ENCODE results near the gene HOXA2.

HOXA2 gene

GRCh38 chr7:27140126-27140857 lies 37.8 kb upstream of the HOXA2 start:
- H3K9me3 ChIP-seq (ENCODE audit: severe bottlenecking), result no peaks in the 10 kb centered on the region
- DNase-seq (ENCODE audit: low spot score) (no peak), ATAC-seq (ENCODE audit: low read depth) (no peak)
- no peak for TF ChIP-seq CTCF (IDR thresholded peaks at IDR 0.05; ENCODE audit: poor library complexity, severe bottlenecking)
- peaks cover 10% of the 10 kb centered on the region for H3K4me1 ChIP-seq (ENCODE audit: insufficient read depth, poor library complexity, severe bottlenecking)
- peaks cover 3% of the 10 kb centered on the region; the same call in 1 of the 2 replicates for H3K36me3 ChIP-seq (ENCODE audit: low read depth)
- H3K27me3 ChIP-seq (ENCODE audit: insufficient read depth, poor library complexity, severe bottlenecking), result no peaks in the 10 kb centered on the region
- peak overlapping the region; percentile 23 for H3K4me3 ChIP-seq (ENCODE audit: severe bottlenecking)
- peak overlapping the region; percentile 85 for H3K27ac ChIP-seq (ENCODE audit: poor library complexity, severe bottlenecking)

GRCh38 chr7:27139334-27140125 lies 37.0 kb upstream of the HOXA2 start:
- no peak for DNase-seq (ENCODE audit: low spot score)

GRCh38 chr7:27138985-27139333 lies 36.5 kb upstream of the HOXA2 start:
- Histone ChIP-seq H3K4me3 (ENCODE audit: severe bottlenecking) (peak overlapping the region; percentile 23), H3K9me3 (ENCODE audit: severe bottlenecking) (no peaks in the 10 kb centered on the region), H3K36me3 (ENCODE audit: low read depth) (peaks cover under 1% of the 10 kb centered on the region; the same call in 1 of the 2 replicates), H3K27me3 (ENCODE audit: insufficient read depth, poor library complexity, severe bottlenecking) (no peaks in the 10 kb centered on the region), H3K27ac (ENCODE audit: poor library complexity, severe bottlenecking) (peak overlapping the region; percentile 85), H3K4me1 (ENCODE audit: insufficient read depth, poor library complexity, severe bottlenecking) (peaks cover 22% of the 10 kb centered on the region)
- TF ChIP-seq CTCF (IDR thresholded peaks at IDR 0.05; ENCODE audit: poor library complexity, severe bottlenecking), result no peak
- ATAC-seq (ENCODE audit: low read depth) (no peak), DNase-seq (ENCODE audit: low spot score) (no peak)

More at GRCh38 chr7:27139334-27140125, 37.0 kb upstream of the HOXA2 start:
- ATAC-seq (ENCODE audit: low read depth), result no peak
- H3K27ac ChIP-seq (ENCODE audit: poor library complexity, severe bottlenecking), result peak overlapping the region; percentile 85
- H3K36me3 ChIP-seq (ENCODE audit: low read depth), result peaks cover 3% of the 10 kb centered on the region; the same call in 1 of the 2 replicates
- peak overlapping the region; percentile 23 for H3K4me3 ChIP-seq (ENCODE audit: severe bottlenecking)
- peaks cover 18% of the 10 kb centered on the region for H3K4me1 ChIP-seq (ENCODE audit: insufficient read depth, poor library complexity, severe bottlenecking)
- H3K9me3 ChIP-seq (ENCODE audit: severe bottlenecking), result no peaks in the 10 kb centered on the region
- no peaks in the 10 kb centered on the region for H3K27me3 ChIP-seq (ENCODE audit: insufficient read depth, poor library complexity, severe bottlenecking)
- no peak for TF ChIP-seq CTCF (IDR thresholded peaks at IDR 0.05; ENCODE audit: poor library complexity, severe bottlenecking)

- no peaks in the 10 kb centered on the region for H3K9me3 ChIP-seq (ENCODE audit: severe bottlenecking)
- H3K36me3 ChIP-seq (ENCODE audit: low read depth), result no peaks in the 10 kb centered on the region
- DNase-seq (ENCODE audit: low spot score) (no peak), ATAC-seq (ENCODE audit: low read depth) (no peak)
- no peaks in the 10 kb centered on the region for H3K27me3 ChIP-seq (ENCODE audit: insufficient read depth, poor library complexity, severe bottlenecking)
- H3K4me3 ChIP-seq (ENCODE audit: severe bottlenecking), result no peak overlapping the region
- no peak for TF ChIP-seq CTCF (IDR thresholded peaks at IDR 0.05; ENCODE audit: poor library complexity, severe bottlenecking)
- peaks cover 23% of the 10 kb centered on the region for H3K4me1 ChIP-seq (ENCODE audit: insufficient read depth, poor library complexity, severe bottlenecking)
- H3K27ac ChIP-seq (ENCODE audit: poor library complexity, severe bottlenecking), result peak overlapping the region; percentile 85
Measured at GRCh38 chr7:27138472-27138871, 36.0 kb upstream of the HOXA2 start.

All from RWPE2 (cell line).